Neural progenitor cell (in vitro differentiated cells): ENCODE data around the gene PRMT7. TPM values are rescaled to one million over a fixed set of nuclear protein-coding genes. Genes with fewer than 3 reads are reported as not detected.

Experiments
- DNase-seq: peaks from one replicate; pipeline ENCODE4 v3.0.0-alpha.2; 2016; ENCODE audit warnings: low spot score
- H2AFZ ChIP-seq: fragments of 200-600 bp; sonication (generic); replicated peaks from 2 replicates; pipeline ENCODE4 v1.6.1; 2016; ENCODE audit warnings: antibody characterized with exemption
- H3F3A ChIP-seq: fragments of 200-600 bp; sonication (generic); 2 replicates; pipeline ENCODE4 v1.6.1; 2016; ENCODE audit warnings: antibody characterized with exemption, low read depth
- H3K27ac ChIP-seq: fragments of 200-600 bp; sonication (generic); 2 replicates; pipeline ENCODE4 v1.5.1; 2016; ENCODE audit warnings: mild to moderate bottlenecking
- H3K27me3 ChIP-seq: fragments of 200-600 bp; sonication (generic); 2 replicates; pipeline ENCODE4 v1.6.1; 2016; ENCODE audit warnings: mild to moderate bottlenecking, moderate library complexity
- H3K36me3 ChIP-seq: fragments of 200-600 bp; sonication (generic); 2 replicates; pipeline ENCODE4 v1.5.1; 2016
- H3K4me1 ChIP-seq: fragments of 200-600 bp; sonication (generic); 2 replicates; pipeline ENCODE4 v1.6.1; 2016; ENCODE audit warnings: mixed run types
- H3K4me2 ChIP-seq: fragments of 200-600 bp; sonication (generic); 2 replicates; pipeline ENCODE4 v1.6.1; 2016
- H3K4me3 ChIP-seq: fragments of 200-600 bp; sonication (generic); 2 replicates; pipeline ENCODE4 v1.5.1; 2016
- H3K79me2 ChIP-seq: fragments of 200-600 bp; sonication (generic); 2 replicates; pipeline ENCODE4 v1.6.1; 2016; ENCODE audit warnings: low read depth
- H3K9ac ChIP-seq: fragments of 200-600 bp; sonication (generic); 2 replicates; pipeline ENCODE4 v1.6.1; 2016
- H3K9me3 ChIP-seq: fragments of 200-600 bp; sonication (generic); 2 replicates; pipeline ENCODE4 v1.5.1; 2016; ENCODE audit warnings: low read depth
- H4K20me1 ChIP-seq: fragments of 200-600 bp; sonication (generic); 2 replicates; pipeline ENCODE4 v1.6.1; 2016; ENCODE audit warnings: low read depth
- H3K27ac Mint-ChIP-seq: 3 replicates; pipeline ENCODE4 v1.8.0; 2021; ENCODE audit warnings: mixed read lengths
- H3K27me3 Mint-ChIP-seq: 2 replicates; pipeline ENCODE4 v1.8.0; 2022; ENCODE audit warnings: low read depth, mild to moderate bottlenecking, inconsistent platforms, moderate library complexity, mixed read lengths; ENCODE audit not compliant: insufficient read depth
- H3K36me3 Mint-ChIP-seq: 3 replicates; pipeline ENCODE4 v1.8.0; 2021; ENCODE audit warnings: mixed read lengths
- H3K4me1 Mint-ChIP-seq: 3 replicates; pipeline ENCODE4 v1.8.0; 2021; ENCODE audit warnings: mixed read lengths
- H3K4me3 Mint-ChIP-seq: 3 replicates; pipeline ENCODE4 v1.8.0; 2021; ENCODE audit warnings: mild to moderate bottlenecking, moderate library complexity, mixed read lengths
- H3K9me3 Mint-ChIP-seq: 3 replicates; pipeline ENCODE4 v1.8.0; 2020; ENCODE audit warnings: mixed read lengths
- EZH2 ChIP-seq: fragments of 200-600 bp; sonication (generic); IDR thresholded peaks from 2 replicates; pipeline ENCODE4 v1.6.1; 2017; ENCODE audit warnings: antibody characterized with exemption, mild to moderate bottlenecking, moderate library complexity
- EZH2phosphoT487 ChIP-seq: fragments of 200-600 bp; sonication (generic); IDR thresholded peaks from 2 replicates; pipeline ENCODE4 v1.6.1; 2017; ENCODE audit warnings: antibody characterized with exemption
- total RNA-seq: library from RNA; depleted of rRNA; stranded (reverse); fragments of >200 nt; gene quantifications from 2 replicates; pipeline ENCODE4 v1.2.3, GENCODE V29; 2015; ENCODE audit warnings: low replicate concordance
- TF ChIP-seq, protein P1 (sequence below): fragments of 200-600 bp; sonication (generic); IDR thresholded peaks from 2 replicates; pipeline ENCODE4 v1.5.1; 2017; ENCODE audit warnings: antibody characterized with exemption, mild to moderate bottlenecking

PRMT7 gene
- total RNA-seq, 1 donor from 2014 or later, result 70.2 TPM

DNA sequence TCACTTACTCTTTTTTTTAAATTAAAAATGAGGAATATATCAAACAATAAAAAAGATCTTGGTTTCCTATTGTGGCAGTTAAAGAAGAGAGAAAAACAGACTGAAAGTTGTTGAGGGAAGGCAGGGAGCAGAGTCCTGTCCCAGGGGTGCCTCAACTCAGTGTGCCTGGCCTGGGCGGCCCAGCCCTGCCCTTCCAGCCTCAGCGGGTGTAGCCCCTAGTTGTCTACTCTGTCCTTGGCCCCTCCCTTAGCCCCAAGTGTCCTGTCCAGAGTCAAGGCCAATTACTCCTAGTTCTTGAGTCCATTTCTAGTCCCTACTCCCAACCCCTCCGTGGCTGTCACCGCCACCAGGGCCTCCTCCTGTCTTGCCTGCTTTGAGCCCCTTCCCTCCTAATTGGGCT is 85.0 kb downstream of the PRMT7 start:
- no peak for DNase-seq
- no peak for TF ChIP-seq EZH2phosphoT487
- TF ChIP-seq EZH2, result no peak
- TF ChIP-seq, protein P1, sequence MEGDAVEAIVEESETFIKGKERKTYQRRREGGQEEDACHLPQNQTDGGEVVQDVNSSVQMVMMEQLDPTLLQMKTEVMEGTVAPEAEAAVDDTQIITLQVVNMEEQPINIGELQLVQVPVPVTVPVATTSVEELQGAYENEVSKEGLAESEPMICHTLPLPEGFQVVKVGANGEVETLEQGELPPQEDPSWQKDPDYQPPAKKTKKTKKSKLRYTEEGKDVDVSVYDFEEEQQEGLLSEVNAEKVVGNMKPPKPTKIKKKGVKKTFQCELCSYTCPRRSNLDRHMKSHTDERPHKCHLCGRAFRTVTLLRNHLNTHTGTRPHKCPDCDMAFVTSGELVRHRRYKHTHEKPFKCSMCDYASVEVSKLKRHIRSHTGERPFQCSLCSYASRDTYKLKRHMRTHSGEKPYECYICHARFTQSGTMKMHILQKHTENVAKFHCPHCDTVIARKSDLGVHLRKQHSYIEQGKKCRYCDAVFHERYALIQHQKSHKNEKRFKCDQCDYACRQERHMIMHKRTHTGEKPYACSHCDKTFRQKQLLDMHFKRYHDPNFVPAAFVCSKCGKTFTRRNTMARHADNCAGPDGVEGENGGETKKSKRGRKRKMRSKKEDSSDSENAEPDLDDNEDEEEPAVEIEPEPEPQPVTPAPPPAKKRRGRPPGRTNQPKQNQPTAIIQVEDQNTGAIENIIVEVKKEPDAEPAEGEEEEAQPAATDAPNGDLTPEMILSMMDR, result no peak
- peaks cover 16% of the 10 kb centered on the region for H3K4me1 Mint-ChIP-seq
- no peak overlapping the region for H3K27ac Mint-ChIP-seq
- H4K20me1 ChIP-seq, result no peaks in the 10 kb centered on the region
- H3K79me2 ChIP-seq, result no peaks in the 10 kb centered on the region
- H3K9ac ChIP-seq, result no peak overlapping the region
- H3K9me3 Mint-ChIP-seq, result no peaks in the 10 kb centered on the region
- H3K36me3 ChIP-seq, result no peaks in the 10 kb centered on the region
- H3K4me2 ChIP-seq, result no peak overlapping the region
- peaks cover 16% of the 10 kb centered on the region for H3K4me1 ChIP-seq
- H3K9me3 ChIP-seq, result no peaks in the 10 kb centered on the region
- no peaks in the 10 kb centered on the region for H3K27me3 ChIP-seq
- H3K4me3 Mint-ChIP-seq, result peak overlapping the region; percentile 33
- H3K27me3 Mint-ChIP-seq, result peaks cover 7% of the 10 kb centered on the region
- H3K4me3 ChIP-seq, result no peak overlapping the region
- no peak overlapping the region for H2AFZ ChIP-seq
- H3F3A ChIP-seq, result no peaks in the 10 kb centered on the region
- H3K27ac ChIP-seq, result no peak overlapping the region
- no peaks in the 10 kb centered on the region for H3K36me3 Mint-ChIP-seq

DNA sequence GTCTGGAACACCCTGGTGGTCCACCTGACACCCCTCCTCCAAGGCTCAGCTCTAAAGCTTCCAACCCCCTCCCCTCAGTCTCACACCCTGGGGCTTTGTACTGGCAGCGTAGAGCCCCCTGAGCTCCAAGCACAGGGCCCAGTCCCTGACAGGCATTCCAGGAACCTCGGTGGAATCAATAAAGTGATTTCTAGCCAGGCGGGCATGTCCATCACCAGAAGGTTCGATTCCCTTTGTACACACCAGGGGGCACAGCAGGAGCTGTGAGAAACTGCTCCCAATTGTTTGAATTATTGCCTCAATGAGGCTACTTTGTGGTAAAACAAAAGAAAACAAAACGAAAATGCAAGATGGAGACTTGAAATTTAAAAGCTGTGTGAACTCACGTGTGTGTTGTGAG is 85.7 kb downstream of the PRMT7 start:
- peaks cover 16% of the 10 kb centered on the region for H3K4me1 ChIP-seq
- H4K20me1 ChIP-seq, result no peaks in the 10 kb centered on the region
- peak; percentile 41 for DNase-seq
- no peak overlapping the region for H3K9ac ChIP-seq
- H3K4me2 ChIP-seq, result no peak overlapping the region
- H3K4me3 ChIP-seq, result no peak overlapping the region
- Mint-ChIP-seq H3K27ac (no peak overlapping the region), H3K4me1 (peaks cover 16% of the 10 kb centered on the region), H3K36me3 (no peaks in the 10 kb centered on the region), H3K4me3 (no peak overlapping the region), H3K9me3 (no peaks in the 10 kb centered on the region), H3K27me3 (peaks cover 7% of the 10 kb centered on the region)
- H3K27ac ChIP-seq, result no peak overlapping the region
- no peaks in the 10 kb centered on the region for H3F3A ChIP-seq
- no peak overlapping the region for H2AFZ ChIP-seq
- H3K79me2 ChIP-seq, result no peaks in the 10 kb centered on the region
- no peaks in the 10 kb centered on the region for H3K9me3 ChIP-seq
- H3K36me3 ChIP-seq, result no peaks in the 10 kb centered on the region
- H3K27me3 ChIP-seq, result no peaks in the 10 kb centered on the region
- no peak for TF ChIP-seq EZH2
- no peak for TF ChIP-seq EZH2phosphoT487
- TF ChIP-seq, protein P1, result peak; percentile 26

- H3K79me2 ChIP-seq, result no peaks in the 10 kb centered on the region
- no peaks in the 10 kb centered on the region for H3K9me3 ChIP-seq
- TF ChIP-seq, protein P1, result no peak
- TF ChIP-seq EZH2phosphoT487 (no peak), EZH2 (no peak)
- no peak for DNase-seq
- H3K4me3 ChIP-seq, result no peak overlapping the region
- H3K4me1 Mint-ChIP-seq, result peaks cover 23% of the 10 kb centered on the region
- no peak overlapping the region for H3K4me2 ChIP-seq
- H3K36me3 Mint-ChIP-seq, result no peaks in the 10 kb centered on the region
- H3K27me3 ChIP-seq, result no peaks in the 10 kb centered on the region
- H3K9me3 Mint-ChIP-seq, result no peaks in the 10 kb centered on the region
- H3F3A ChIP-seq, result no peaks in the 10 kb centered on the region
- no peak overlapping the region for H3K4me3 Mint-ChIP-seq
- H3K27me3 Mint-ChIP-seq, result peaks cover 9% of the 10 kb centered on the region
- no peak overlapping the region for H3K27ac Mint-ChIP-seq
- H4K20me1 ChIP-seq, result no peaks in the 10 kb centered on the region
- no peak overlapping the region for H3K27ac ChIP-seq
- no peaks in the 10 kb centered on the region for H3K36me3 ChIP-seq
- H3K4me1 ChIP-seq, result peaks cover 16% of the 10 kb centered on the region
- H2AFZ ChIP-seq, result no peak overlapping the region
- no peak overlapping the region for H3K9ac ChIP-seq
Observed at GRCh38 chr16:68397710-68398201, 86.9 kb downstream of the PRMT7 start.
